Activated CD4-positive, alpha-beta memory T cell treated with anti-CD3 and anti-CD28 coated beads, Interleukin-2, amount 10 ng/mL, durations not matched to agents 7 days and 5 days (primary cell): ENCODE measurements around the gene EXOC4. TPM values are rescaled to one million over a fixed set of nuclear protein-coding genes. Genes with fewer than 3 reads are reported as not detected.

Source experiments
- CTCF ChIA-PET: fragments of 350-600 bp; sonication (Branson Sonifier 250); formaldehyde crosslinking; loops from one replicate; lab custom pipeline; 2021; ENCODE audit warnings: antibody characterized with exemption, inconsistent platforms; lab: Charles Lee
- POLR2A ChIA-PET: fragments of 350-600 bp; sonication (Branson Sonifier 250); formaldehyde crosslinking; loops from one replicate; lab custom pipeline; 2021; ENCODE audit warnings: antibody characterized with exemption; lab: Charles Lee
- DNase-seq: peaks from one replicate; pipeline ENCODE4 v3.0.0-alpha.2; 2020
- H3K27ac Mint-ChIP-seq: one replicate; pipeline ENCODE4 v1.8.0; 2021; ENCODE audit warnings: mild to moderate bottlenecking, mixed read lengths
- H3K27me3 Mint-ChIP-seq: one replicate; pipeline ENCODE4 v1.8.0; 2021; ENCODE audit warnings: mixed read lengths
- H3K36me3 Mint-ChIP-seq: one replicate; pipeline ENCODE4 v1.8.0; 2021; ENCODE audit warnings: low read depth, mixed read lengths
- H3K4me1 Mint-ChIP-seq: one replicate; pipeline ENCODE4 v1.8.0; 2021; ENCODE audit warnings: mixed read lengths
- H3K4me3 Mint-ChIP-seq: one replicate; pipeline ENCODE4 v1.8.0; 2021; ENCODE audit warnings: mild to moderate bottlenecking, mixed read lengths
- H3K9me3 Mint-ChIP-seq: one replicate; pipeline ENCODE4 v1.8.0; 2021; ENCODE audit warnings: mixed read lengths
- total RNA-seq, 2 experiments: library from RNA; stranded (reverse); gene quantifications; one replicate each; pipeline ENCODE4 v1.2.3, GENCODE V29; 2021

The EXOC4 gene
- total RNA-seq, 2 experiments from 2014 or later = 70.1 to 71.1 TPM

- Mint-ChIP-seq H3K27me3 (no peaks in the 10 kb centered on the region), H3K4me1 (no peaks in the 10 kb centered on the region), H3K4me3 (no peak overlapping the region), H3K9me3 (peaks cover 9% of the 10 kb centered on the region), H3K27ac (no peak overlapping the region), H3K36me3 (no peaks in the 10 kb centered on the region)
- DNase-seq = no peak
- ChIA-PET CTCF (no interaction called here), POLR2A (no interaction called here)
Measured at GRCh38 chr7:134048166-134048565, 795.3 kb downstream of the EXOC4 start.

GRCh38 chr7:134051020-134051419 lies 798.1 kb downstream of the EXOC4 start:
- Mint-ChIP-seq H3K27ac (no peak overlapping the region), H3K4me3 (no peak overlapping the region), H3K9me3 (peaks cover 9% of the 10 kb centered on the region), H3K4me1 (no peaks in the 10 kb centered on the region), H3K27me3 (no peaks in the 10 kb centered on the region), H3K36me3 (no peaks in the 10 kb centered on the region)
- CTCF ChIA-PET = interaction anchor here (0.7 kb wide), 1 partner anchor 425 kb away, joined by 3 read pairs; no protein-coding TSS in a partner anchor
- no peak for DNase-seq
- POLR2A ChIA-PET = interaction anchor here (1.0 kb wide), 1 partner anchor 534 kb away, joined by 3 read pairs; no protein-coding TSS in a partner anchor

GRCh38 chr7:134056816-134057215 lies 803.9 kb downstream of the EXOC4 start:
- Mint-ChIP-seq H3K27me3 (no peaks in the 10 kb centered on the region), H3K9me3 (no peaks in the 10 kb centered on the region), H3K27ac (no peak overlapping the region), H3K4me3 (no peak overlapping the region), H3K36me3 (no peaks in the 10 kb centered on the region), H3K4me1 (no peaks in the 10 kb centered on the region)
- ChIA-PET POLR2A (no interaction called here), CTCF (no interaction called here)
- DNase-seq = no peak

GRCh38 chr7:134058521-134058920 lies 805.6 kb downstream of the EXOC4 start:
- H3K4me1 Mint-ChIP-seq = no peaks in the 10 kb centered on the region
- H3K9me3 Mint-ChIP-seq = no peaks in the 10 kb centered on the region
- DNase-seq = no peak
- no peaks in the 10 kb centered on the region for H3K27me3 Mint-ChIP-seq
- H3K36me3 Mint-ChIP-seq = no peaks in the 10 kb centered on the region
- no peak overlapping the region for H3K4me3 Mint-ChIP-seq
- H3K27ac Mint-ChIP-seq = no peak overlapping the region
- ChIA-PET CTCF (no interaction called here), POLR2A (no interaction called here)

GRCh38 chr7:134058980-134059379 lies 806.1 kb downstream of the EXOC4 start:
- no peaks in the 10 kb centered on the region for H3K27me3 Mint-ChIP-seq
- POLR2A ChIA-PET = no interaction called here
- H3K27ac Mint-ChIP-seq = no peak overlapping the region
- CTCF ChIA-PET = no interaction called here
- no peak for DNase-seq
- H3K9me3 Mint-ChIP-seq = no peaks in the 10 kb centered on the region
- H3K36me3 Mint-ChIP-seq = no peaks in the 10 kb centered on the region
- no peaks in the 10 kb centered on the region for H3K4me1 Mint-ChIP-seq
- no peak overlapping the region for H3K4me3 Mint-ChIP-seq

- ChIA-PET POLR2A (no interaction called here), CTCF (no interaction called here)
- H3K4me3 Mint-ChIP-seq = no peak overlapping the region
- H3K9me3 Mint-ChIP-seq = no peaks in the 10 kb centered on the region
- H3K27ac Mint-ChIP-seq = no peak overlapping the region
- no peaks in the 10 kb centered on the region for H3K4me1 Mint-ChIP-seq
- H3K27me3 Mint-ChIP-seq = no peaks in the 10 kb centered on the region
- H3K36me3 Mint-ChIP-seq = no peaks in the 10 kb centered on the region
- no peak for DNase-seq
Measured at GRCh38 chr7:134059921-134060320, 807.0 kb downstream of the EXOC4 start.

GRCh38 chr7:134060874-134061273 lies 808.0 kb downstream of the EXOC4 start:
- CTCF ChIA-PET = no interaction called here
- POLR2A ChIA-PET = no interaction called here
- H3K36me3 Mint-ChIP-seq = no peaks in the 10 kb centered on the region

GRCh38 chr7:134062460-134062859 lies 809.6 kb downstream of the EXOC4 start:
- ChIA-PET POLR2A (no interaction called here), CTCF (no interaction called here)
- Mint-ChIP-seq H3K4me3 (no peak overlapping the region), H3K4me1 (no peaks in the 10 kb centered on the region), H3K9me3 (no peaks in the 10 kb centered on the region), H3K27me3 (no peaks in the 10 kb centered on the region), H3K36me3 (no peaks in the 10 kb centered on the region), H3K27ac (no peak overlapping the region)
- DNase-seq = no peak

More at GRCh38 chr7:134060874-134061273, 808.0 kb downstream of the EXOC4 start:
- Mint-ChIP-seq H3K27me3 (no peaks in the 10 kb centered on the region), H3K4me1 (no peaks in the 10 kb centered on the region), H3K9me3 (no peaks in the 10 kb centered on the region), H3K4me3 (no peak overlapping the region), H3K27ac (no peak overlapping the region)
- DNase-seq = no peak

GRCh38 chr7:134065415-134065814 lies 812.5 kb downstream of the EXOC4 start:
- Mint-ChIP-seq H3K4me1 (no peaks in the 10 kb centered on the region), H3K4me3 (no peak overlapping the region), H3K27me3 (no peaks in the 10 kb centered on the region), H3K27ac (no peak overlapping the region), H3K36me3 (no peaks in the 10 kb centered on the region), H3K9me3 (no peaks in the 10 kb centered on the region)
- CTCF ChIA-PET = no interaction called here
- DNase-seq = no peak
- POLR2A ChIA-PET = no interaction called here

GRCh38 chr7:134067164-134067563 lies 814.3 kb downstream of the EXOC4 start:
- no peaks in the 10 kb centered on the region for H3K36me3 Mint-ChIP-seq
- no peaks in the 10 kb centered on the region for H3K9me3 Mint-ChIP-seq
- DNase-seq = no peak
- H3K27me3 Mint-ChIP-seq = no peaks in the 10 kb centered on the region
- no peak overlapping the region for H3K4me3 Mint-ChIP-seq
- POLR2A ChIA-PET = no interaction called here
- H3K27ac Mint-ChIP-seq = no peak overlapping the region
- no peaks in the 10 kb centered on the region for H3K4me1 Mint-ChIP-seq
- CTCF ChIA-PET = no interaction called here

GRCh38 chr7:134068670-134069069 lies 815.8 kb downstream of the EXOC4 start:
- no peaks in the 10 kb centered on the region for H3K27me3 Mint-ChIP-seq
- H3K4me1 Mint-ChIP-seq = no peaks in the 10 kb centered on the region
- DNase-seq = no peak
- no peaks in the 10 kb centered on the region for H3K9me3 Mint-ChIP-seq
- POLR2A ChIA-PET = no interaction called here
- no peak overlapping the region for H3K4me3 Mint-ChIP-seq
- CTCF ChIA-PET = no interaction called here
- H3K27ac Mint-ChIP-seq = no peak overlapping the region
- H3K36me3 Mint-ChIP-seq = no peaks in the 10 kb centered on the region

GRCh38 chr7:134069187-134069586 lies 816.3 kb downstream of the EXOC4 start:
- ChIA-PET CTCF (no interaction called here), POLR2A (no interaction called here)
- no peak for DNase-seq
- no peaks in the 10 kb centered on the region for H3K27me3 Mint-ChIP-seq
- no peaks in the 10 kb centered on the region for H3K4me1 Mint-ChIP-seq
- no peak overlapping the region for H3K27ac Mint-ChIP-seq
- no peaks in the 10 kb centered on the region for H3K9me3 Mint-ChIP-seq
- H3K36me3 Mint-ChIP-seq = no peaks in the 10 kb centered on the region
- no peak overlapping the region for H3K4me3 Mint-ChIP-seq

GRCh38 chr7:134070673-134071072 lies 817.8 kb downstream of the EXOC4 start:
- Mint-ChIP-seq H3K36me3 (no peaks in the 10 kb centered on the region), H3K9me3 (peaks cover 2% of the 10 kb centered on the region), H3K27ac (no peak overlapping the region), H3K4me1 (no peaks in the 10 kb centered on the region), H3K4me3 (no peak overlapping the region), H3K27me3 (no peaks in the 10 kb centered on the region)
- DNase-seq = no peak
- ChIA-PET CTCF (no interaction called here), POLR2A (interaction anchor here (0.9 kb wide), 1 partner anchor 279 kb away, joined by 3 read pairs; no protein-coding TSS in a partner anchor)
